HCT116 (cell line): ENCODE results near the gene MYCBP2. TPM values are rescaled to one million over a fixed set of nuclear protein-coding genes. Genes with fewer than 3 reads are reported as not detected.

ENCODE experiments used
- ATAC-seq: fragments of 200-7000 bp; cut with Tn5 transposase; 2 replicates; pipeline ENCODE4 v1.9.1; 2020; ENCODE audit warnings: mild to moderate bottlenecking, moderate library complexity
- BruUV-seq: library from RNA; stranded (reverse); fragments of 400-500 nt; replicated peaks from 2 replicates; lab custom pipeline; 2021; lab: Mats Ljungman, UMichigan
- CTCF ChIA-PET: fragments of 300-600 bp; sonication (Branson Sonifier 250); formaldehyde crosslinking; loops from one replicate; lab custom pipeline; 2021; ENCODE audit warnings: antibody characterized with exemption; lab: Charles Lee
- POLR2A ChIA-PET: fragments of 300-600, 350-600 bp; sonication (Branson Sonifier 250); formaldehyde crosslinking; loops from one replicate; lab custom pipeline; 2021; ENCODE audit warnings: antibody characterized with exemption; lab: Charles Lee
- RAD21 ChIA-PET, 2 experiments: fragments of 300-600 bp; sonication (Branson Sonifier 250); formaldehyde crosslinking; loops; one replicate each; lab custom pipeline; 2023; ENCODE audit warnings: low total read pairs in 2 of 2; ENCODE audit not compliant: uncharacterized antibody in 2 of 2, unreplicated experiment in 2 of 2, low non-redundant PET in 1 of 2; lab: Charles Lee
- DNase-seq: peaks from one replicate; pipeline ENCODE4 v3.0.0-alpha.2; 2010; ENCODE audit warnings: low read depth, low spot score
- H2AFZ ChIP-seq: fragments of 200-600 bp; shearing (Covaris generic), sonication (generic); 2 replicates; pipeline ENCODE4 v1.6.1; 2017; ENCODE audit warnings: low read depth, mixed run types, mixed read lengths, antibody characterized with exemption, low read length; ENCODE audit not compliant: poor library complexity, severe bottlenecking
- H3K27ac ChIP-seq: 2 replicates; pipeline ENCODE4 v1.5.1; 2012; ENCODE audit warnings: low read depth, low read length
- H3K27me3 ChIP-seq: fragments of 200-600 bp; sonication (generic); 2 replicates; pipeline ENCODE4 v1.6.1; 2016; ENCODE audit warnings: mixed run types, low read length, mixed read lengths; ENCODE audit not compliant: insufficient read depth
- H3K36me3 ChIP-seq, 2 experiments: fragments of 200-500 bp in 1 of 2; fragments of 200-600 bp in 1 of 2; sonication (Bioruptor generic) in 1 of 2; sonication (generic) in 1 of 2; 2 replicates each; pipeline versions ENCODE4 v1.5.1 to v1.6.1; 2014 to 2016; ENCODE audit warnings: low read length in 2 of 2, inconsistent platforms in 1 of 2, mixed read lengths in 1 of 2, mixed run types in 1 of 2; ENCODE audit not compliant: insufficient read depth in 2 of 2, control insufficient read depth in 1 of 2
- H3K4me1 ChIP-seq, 2 experiments: fragments of 200-600 bp in 1 of 2; sonication (generic) in 1 of 2; 2 replicates each; pipeline versions ENCODE4 v1.5.1 to v1.6.1; 2012 to 2017; ENCODE audit warnings: low read length in 2 of 2, inconsistent platforms in 1 of 2, mild to moderate bottlenecking in 1 of 2, mixed read lengths in 1 of 2, mixed run types in 1 of 2, moderate library complexity in 1 of 2; ENCODE audit not compliant: insufficient read depth in 2 of 2, control insufficient read depth in 1 of 2
- H3K4me2 ChIP-seq: fragments of 200-600 bp; sonication (generic); 2 replicates; pipeline ENCODE4 v1.6.1; 2017; ENCODE audit warnings: mixed run types, low read length, mixed read lengths
- H3K4me3 ChIP-seq, 2 experiments: fragments of 200-600 bp in 1 of 2; sonication (generic) in 1 of 2; replicated peaks in 1 of 2; 2 replicates each; pipeline ENCODE4 v1.5.1; 2011 to 2016; ENCODE audit warnings: low read length in 2 of 2, control low read depth in 1 of 2, low read depth in 1 of 2, mild to moderate bottlenecking in 1 of 2, mixed read lengths in 1 of 2, mixed run types in 1 of 2
- H3K79me2 ChIP-seq: fragments of 200-600 bp; sonication (generic); 2 replicates; pipeline ENCODE4 v1.6.1; 2017; ENCODE audit warnings: mild to moderate bottlenecking, mixed run types, low read length, moderate library complexity, mixed read lengths; ENCODE audit not compliant: insufficient read depth
- H3K9ac ChIP-seq: fragments of 200-600 bp; sonication (generic); 2 replicates; pipeline ENCODE4 v1.6.1; 2016; ENCODE audit warnings: low read length, mixed read lengths
- H3K9me2 ChIP-seq: fragments of 200-600 bp; sonication (generic), shearing (Covaris generic); 2 replicates; pipeline ENCODE4 v1.6.1; 2017; ENCODE audit warnings: mixed run types, mild to moderate bottlenecking, moderate library complexity; ENCODE audit not compliant: insufficient read depth
- H3K9me3 ChIP-seq, 2 experiments: fragments of 200-500 bp in 1 of 2; fragments of 200-600 bp in 1 of 2; sonication (Bioruptor generic) in 1 of 2; sonication (generic) in 1 of 2; 2 replicates each; pipeline ENCODE4 v1.6.1; 2014 to 2017; ENCODE audit warnings: low read length in 2 of 2, mixed read lengths in 2 of 2, inconsistent platforms in 1 of 2, low read depth in 1 of 2, mild to moderate bottlenecking in 1 of 2, mixed run types in 1 of 2, moderate library complexity in 1 of 2; ENCODE audit not compliant: control insufficient read depth in 1 of 2, insufficient read depth in 1 of 2
- H4K20me1 ChIP-seq: fragments of 200-600 bp; sonication (generic), shearing (Covaris generic); 2 replicates; pipeline ENCODE4 v1.6.1; 2017; ENCODE audit warnings: mixed run types, mild to moderate bottlenecking, moderate library complexity; ENCODE audit not compliant: insufficient read depth
- ATF3 ChIP-seq: IDR thresholded peaks from 2 replicates; pipeline ENCODE4 v1.6.1; 2012
- CEBPB ChIP-seq: IDR thresholded peaks from 2 replicates; pipeline ENCODE4 v1.6.1; 2012; ENCODE audit warnings: low read depth
- CTCF ChIP-seq, 3 experiments: fragments of 200-600 bp in 1 of 3; sonication (generic) in 1 of 3; IDR thresholded peaks in 2 of 3; conservative IDR thresholded peaks in 1 of 3; 2 replicates each; pipeline ENCODE4 v1.5.1; 2012 to 2017; ENCODE audit warnings: low read depth in 2 of 3, low read length in 2 of 3, antibody characterized with exemption in 1 of 3, borderline replicate concordance in 1 of 3, control low read depth in 1 of 3, mild to moderate bottlenecking in 1 of 3, mixed read lengths in 1 of 3, mixed run types in 1 of 3, moderate library complexity in 1 of 3; ENCODE audit not compliant: insufficient read depth in 1 of 3
- EGR1 ChIP-seq: IDR thresholded peaks from 2 replicates; pipeline ENCODE4 v1.6.1; 2012; ENCODE audit warnings: low read depth
- ELF1 ChIP-seq: IDR thresholded peaks from 2 replicates; pipeline ENCODE4 v1.6.1; 2012; ENCODE audit warnings: low read depth, borderline replicate concordance
- EZH2 ChIP-seq: fragments of 200-600 bp; sonication (generic); IDR thresholded peaks from 2 replicates; pipeline ENCODE4 v1.6.1; 2017; ENCODE audit warnings: antibody characterized with exemption, mixed run types
- EZH2phosphoT487 ChIP-seq: fragments of 200-600 bp; IDR thresholded peaks from 2 replicates; pipeline ENCODE4 v1.6.1; 2018; ENCODE audit warnings: antibody characterized with exemption, borderline replicate concordance
- JUND ChIP-seq: IDR thresholded peaks from 2 replicates; pipeline ENCODE4 v1.6.1; 2012
- POLR2A ChIP-seq: IDR thresholded peaks from 2 replicates; pipeline ENCODE4 v1.7.0; 2011; ENCODE audit warnings: borderline replicate concordance; ENCODE audit not compliant: insufficient read depth, insufficient read length; ENCODE audit errors: extremely low read depth
- RAD21 ChIP-seq: IDR thresholded peaks from 2 replicates; pipeline ENCODE4 v1.6.1; 2012; ENCODE audit warnings: low read depth, mild to moderate bottlenecking
- SIN3A ChIP-seq: IDR thresholded peaks from 2 replicates; pipeline ENCODE4 v1.6.1; 2012; ENCODE audit warnings: low read depth
- SRF ChIP-seq: IDR thresholded peaks from 2 replicates; pipeline ENCODE4 v1.6.1; 2012; ENCODE audit warnings: low read depth
- TCF7L2 ChIP-seq: IDR thresholded peaks from 2 replicates; pipeline ENCODE4 v1.7.0; 2011; ENCODE audit warnings: borderline replicate concordance, inconsistent platforms; ENCODE audit not compliant: insufficient read depth, insufficient read length; ENCODE audit errors: extremely low read depth
- YY1 ChIP-seq: IDR thresholded peaks from 2 replicates; pipeline ENCODE4 v1.6.1; 2011; ENCODE audit warnings: low read length, low read depth, moderate library complexity, mild to moderate bottlenecking; ENCODE audit not compliant: insufficient replicate concordance; ENCODE audit errors: extremely low read depth
- ZFX ChIP-seq: fragments of 450-650 bp; IDR thresholded peaks from 2 replicates; pipeline ENCODE4 v1.6.1; 2017
- ZNF274 ChIP-seq: fragments of 200-500 bp; sonication (Bioruptor generic); IDR thresholded peaks from 2 replicates; pipeline ENCODE4 v1.6.1; 2014; ENCODE audit warnings: mild to moderate bottlenecking, low read depth, low read length, inconsistent platforms
- intact Hi-C: fragments of 100-400 bp; cut with micrococcal nuclease; formaldehyde crosslinking; loops from 2 replicates; pipeline ENCODE4 v1.10.0; 2022
- total RNA-seq: library from RNA; stranded (reverse); gene quantifications from one replicate; pipeline ENCODE4 v1.2.1, GENCODE V29; 2021; ENCODE audit not compliant: unreplicated experiment
- TF ChIP-seq, protein P1 (sequence below): IDR thresholded peaks from 2 replicates; pipeline ENCODE4 v1.6.1; 2011; ENCODE audit warnings: mild to moderate bottlenecking, low read length, moderate library complexity; ENCODE audit not compliant: insufficient replicate concordance; ENCODE audit errors: extremely low read depth
- TF ChIP-seq, protein P2 (sequence below): IDR thresholded peaks from 2 replicates; pipeline ENCODE4 v1.6.1; 2012; ENCODE audit warnings: low read depth

MYCBP2 gene
- total RNA-seq, 1 experiment from 2014 or later, result 48.5 TPM

- intact Hi-C loops, result loop anchor here (1.0 to 10.0 kb wide), 3 partner anchors 148 to 305 kb away; partner anchors contain the start of gene FBXL3
- H3K9me3 ChIP-seq, result no peaks in the 10 kb centered on the region
- peak overlapping the region; percentile 90 for H2AFZ ChIP-seq
- peak overlapping the region; percentile 80 to 92 for H3K4me3 ChIP-seq
- H3K9me2 ChIP-seq, result no peaks in the 10 kb centered on the region
- 0 out of 2 replicates have a peak, but pooled peaks cover 7% of the 10 kb centered on the region for H4K20me1 ChIP-seq
- no peak for TF ChIP-seq EZH2phosphoT487
- TF ChIP-seq, protein P1, sequence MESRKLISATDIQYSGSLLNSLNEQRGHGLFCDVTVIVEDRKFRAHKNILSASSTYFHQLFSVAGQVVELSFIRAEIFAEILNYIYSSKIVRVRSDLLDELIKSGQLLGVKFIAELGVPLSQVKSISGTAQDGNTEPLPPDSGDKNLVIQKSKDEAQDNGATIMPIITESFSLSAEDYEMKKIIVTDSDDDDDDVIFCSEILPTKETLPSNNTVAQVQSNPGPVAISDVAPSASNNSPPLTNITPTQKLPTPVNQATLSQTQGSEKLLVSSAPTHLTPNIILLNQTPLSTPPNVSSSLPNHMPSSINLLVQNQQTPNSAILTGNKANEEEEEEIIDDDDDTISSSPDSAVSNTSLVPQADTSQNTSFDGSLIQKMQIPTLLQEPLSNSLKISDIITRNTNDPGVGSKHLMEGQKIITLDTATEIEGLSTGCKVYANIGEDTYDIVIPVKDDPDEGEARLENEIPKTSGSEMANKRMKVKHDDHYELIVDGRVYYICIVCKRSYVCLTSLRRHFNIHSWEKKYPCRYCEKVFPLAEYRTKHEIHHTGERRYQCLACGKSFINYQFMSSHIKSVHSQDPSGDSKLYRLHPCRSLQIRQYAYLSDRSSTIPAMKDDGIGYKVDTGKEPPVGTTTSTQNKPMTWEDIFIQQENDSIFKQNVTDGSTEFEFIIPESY, result no peak
- no peak for TF ChIP-seq SRF
- TF ChIP-seq ELF1, result no peak
- no peak for TF ChIP-seq CTCF (IDR thresholded peaks at IDR 0.05 in 2 of 3, conservative IDR thresholded peaks at IDR 0.05 in 1 of 3; ENCODE audit: borderline replicate concordance in 1 of 3, insufficient read depth in 1 of 3, low read depth in 2 of 3, low read length in 2 of 3)
- no peak for TF ChIP-seq SIN3A
- TF ChIP-seq YY1, result no peak
- no peak for TF ChIP-seq CEBPB
- no peak for TF ChIP-seq POLR2A
- no peak for TF ChIP-seq ZNF274
- no peak for TF ChIP-seq ZFX
- no peak for TF ChIP-seq ATF3
- TF ChIP-seq EGR1, result no peak
- TF ChIP-seq, protein P2, sequence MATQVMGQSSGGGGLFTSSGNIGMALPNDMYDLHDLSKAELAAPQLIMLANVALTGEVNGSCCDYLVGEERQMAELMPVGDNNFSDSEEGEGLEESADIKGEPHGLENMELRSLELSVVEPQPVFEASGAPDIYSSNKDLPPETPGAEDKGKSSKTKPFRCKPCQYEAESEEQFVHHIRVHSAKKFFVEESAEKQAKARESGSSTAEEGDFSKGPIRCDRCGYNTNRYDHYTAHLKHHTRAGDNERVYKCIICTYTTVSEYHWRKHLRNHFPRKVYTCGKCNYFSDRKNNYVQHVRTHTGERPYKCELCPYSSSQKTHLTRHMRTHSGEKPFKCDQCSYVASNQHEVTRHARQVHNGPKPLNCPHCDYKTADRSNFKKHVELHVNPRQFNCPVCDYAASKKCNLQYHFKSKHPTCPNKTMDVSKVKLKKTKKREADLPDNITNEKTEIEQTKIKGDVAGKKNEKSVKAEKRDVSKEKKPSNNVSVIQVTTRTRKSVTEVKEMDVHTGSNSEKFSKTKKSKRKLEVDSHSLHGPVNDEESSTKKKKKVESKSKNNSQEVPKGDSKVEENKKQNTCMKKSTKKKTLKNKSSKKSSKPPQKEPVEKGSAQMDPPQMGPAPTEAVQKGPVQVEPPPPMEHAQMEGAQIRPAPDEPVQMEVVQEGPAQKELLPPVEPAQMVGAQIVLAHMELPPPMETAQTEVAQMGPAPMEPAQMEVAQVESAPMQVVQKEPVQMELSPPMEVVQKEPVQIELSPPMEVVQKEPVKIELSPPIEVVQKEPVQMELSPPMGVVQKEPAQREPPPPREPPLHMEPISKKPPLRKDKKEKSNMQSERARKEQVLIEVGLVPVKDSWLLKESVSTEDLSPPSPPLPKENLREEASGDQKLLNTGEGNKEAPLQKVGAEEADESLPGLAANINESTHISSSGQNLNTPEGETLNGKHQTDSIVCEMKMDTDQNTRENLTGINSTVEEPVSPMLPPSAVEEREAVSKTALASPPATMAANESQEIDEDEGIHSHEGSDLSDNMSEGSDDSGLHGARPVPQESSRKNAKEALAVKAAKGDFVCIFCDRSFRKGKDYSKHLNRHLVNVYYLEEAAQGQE, result no peak
- TF ChIP-seq TCF7L2, result no peak
- TF ChIP-seq JUND, result no peak
- TF ChIP-seq RAD21, result no peak
- TF ChIP-seq EZH2, result no peak
- TF ChIP-seq, all 23 proteins: peak for 0
- Histone ChIP-seq H3K4me1 (peaks cover 24 to 33% of the 10 kb centered on the region in 2 experiments), H3K4me2 (peak overlapping the region; percentile 77), H3K27me3 (peaks cover 7% of the 10 kb centered on the region; the same call in 1 of the 2 replicates), H3K36me3 (no peaks in the 10 kb centered on the region), H3K9ac (peak overlapping the region; percentile 82), H3K27ac (peak overlapping the region; percentile 93), H3K79me2 (peaks cover 15% of the 10 kb centered on the region)
- ChIA-PET RAD21 (interaction anchor here in 1 of 2 experiments (1.2 kb wide), 1 partner anchor 148 kb away, joined by 6 read pairs; no protein-coding TSS in a partner anchor), POLR2A (interaction anchor here (1.6 kb wide), 1 partner anchor 149 kb away, joined by 3 read pairs; no protein-coding TSS in a partner anchor), CTCF (interaction anchor here (1.7 to 2.0 kb wide), 2 partner anchors 13 to 149 kb away, joined by 4 to 6 read pairs; no protein-coding TSS in a partner anchor)
- ATAC-seq, result 0 out of 2 replicates have a peak, but pooled peaks have one; percentile 0
- DNase-seq, result no peak
- BruUV-seq, result no TSS peak
These were observed 3.2 kb upstream of the MYCBP2 start for GRCh38 chr13:77329911-77330584.
